SU-DHL-6 (cell line): ENCODE measurements around the gene MRPL57.
"Not testable (repeated sequence)": the region's sequence is repeated elsewhere in the genome, so short reads cannot be mapped to it uniquely, and the experiment has no call there.

Source experiments
- H2AFZ ChIP-seq: fragments of 200-600 bp; sonication (generic); 2 replicates; pipeline ENCODE4 v1.6.1; 2014; ENCODE audit warnings: low read depth, mild to moderate bottlenecking, moderate library complexity, mixed read lengths, antibody characterized with exemption, low read length; ENCODE audit not compliant: severe bottlenecking
- H3F3A ChIP-seq: fragments of 200-600 bp; shearing (Covaris generic); 2 replicates; pipeline ENCODE4 v1.6.0; 2016; ENCODE audit warnings: antibody characterized with exemption, mild to moderate bottlenecking; ENCODE audit not compliant: insufficient read depth
- H3K27ac ChIP-seq: fragments of 200-600 bp; sonication (generic); 2 replicates; pipeline ENCODE4 v1.5.1; 2016; ENCODE audit warnings: low read depth, mild to moderate bottlenecking, low read length, moderate library complexity, mixed read lengths
- H3K27me3 ChIP-seq: fragments of 200-600 bp; sonication (generic), shearing (Covaris generic); 2 replicates; pipeline ENCODE4 v1.6.0; 2014; ENCODE audit warnings: mild to moderate bottlenecking, low read length
- H3K36me3 ChIP-seq: fragments of 200-600 bp; sonication (generic); 2 replicates; pipeline ENCODE4 v1.6.1; 2014; ENCODE audit warnings: mild to moderate bottlenecking, low read length, mixed read lengths
- H3K4me2 ChIP-seq: fragments of 300-600, 200-600 bp; shearing (Covaris generic), sonication (generic); 2 replicates; pipeline ENCODE4 v1.6.0; 2014; ENCODE audit warnings: low read length, low read depth, mild to moderate bottlenecking; ENCODE audit not compliant: poor library complexity, severe bottlenecking
- H3K4me3 ChIP-seq: fragments of 200-600 bp; sonication (generic); 2 replicates; pipeline ENCODE4 v1.5.1; 2014; ENCODE audit warnings: antibody characterized with exemption, low read length, mild to moderate bottlenecking, mixed read lengths; ENCODE audit not compliant: insufficient read depth, poor library complexity, severe bottlenecking
- H3K79me2 ChIP-seq: fragments of 200-600 bp; sonication (generic); 2 replicates; pipeline ENCODE4 v1.6.1; 2014; ENCODE audit warnings: mild to moderate bottlenecking, low read length, moderate library complexity; ENCODE audit not compliant: insufficient read depth
- H3K9ac ChIP-seq: fragments of 200-600 bp; sonication (generic); 2 replicates; pipeline ENCODE4 v1.7.0; 2014; ENCODE audit warnings: mild to moderate bottlenecking, low read length
- H3K9me2 ChIP-seq: fragments of 200-600 bp; sonication (generic); replicated peaks from 2 replicates; pipeline ENCODE4 v1.6.1; 2014; ENCODE audit warnings: low read length; ENCODE audit not compliant: insufficient read depth
- H3K9me3 ChIP-seq: fragments of 200-600 bp; sonication (generic); 2 replicates; pipeline ENCODE4 v1.6.1; 2014; ENCODE audit warnings: low read length, mixed read lengths; ENCODE audit not compliant: insufficient read depth
- H4K20me1 ChIP-seq: fragments of 200-600 bp; sonication (generic); 2 replicates; pipeline ENCODE4 v1.6.1; 2014; ENCODE audit warnings: low read depth, mild to moderate bottlenecking, antibody characterized with exemption, low read length, moderate library complexity, mixed read lengths
- CTCF ChIP-seq: fragments of 200-600 bp; sonication (generic); IDR thresholded peaks from one replicate; pipeline ENCODE4 v1.5.1; 2017; ENCODE audit warnings: antibody characterized with exemption, mild to moderate bottlenecking, low read length, moderate library complexity; ENCODE audit not compliant: insufficient read depth, poor library complexity, severe bottlenecking
- EZH2phosphoT487 ChIP-seq: fragments of 200-600 bp; sonication (generic), shearing (Covaris generic); conservative IDR thresholded peaks from 2 replicates; pipeline ENCODE4 v1.6.1; 2018; ENCODE audit warnings: mild to moderate bottlenecking, antibody characterized with exemption, low read length, moderate library complexity, mixed read lengths

The MRPL57 gene

DNA sequence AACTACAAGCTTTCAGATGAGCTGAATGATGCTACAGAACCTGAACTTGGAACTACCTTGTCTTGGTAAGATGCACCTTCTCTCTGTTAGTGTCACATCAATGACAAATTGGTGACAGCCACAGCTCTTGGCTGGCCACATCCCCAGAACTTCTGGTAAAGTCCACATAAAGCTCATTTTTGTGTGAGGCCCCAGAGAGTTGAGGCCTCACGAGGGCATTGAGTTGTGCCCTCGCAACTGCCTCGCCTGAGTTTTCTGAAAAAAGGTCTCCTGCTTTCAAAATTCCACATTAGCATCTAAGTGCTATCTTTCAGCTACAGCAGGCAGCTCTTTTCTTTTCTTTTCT lies 42.6 kb downstream of the MRPL57 start:
- H3K9me3 ChIP-seq = no peaks in the 10 kb centered on the region
- H3K27ac ChIP-seq = no peak overlapping the region
- no peaks in the 10 kb centered on the region for H3K9me2 ChIP-seq
- H3K36me3 ChIP-seq = no peaks in the 10 kb centered on the region
- H4K20me1 ChIP-seq = no peaks in the 10 kb centered on the region
- H3K4me3 ChIP-seq = no peak overlapping the region
- TF ChIP-seq EZH2phosphoT487 = no peak
- no peak for TF ChIP-seq CTCF
- H3K9ac ChIP-seq = no peak overlapping the region
- H3K4me2 ChIP-seq = no peak overlapping the region
- no peaks in the 10 kb centered on the region for H3K79me2 ChIP-seq
- no peaks in the 10 kb centered on the region for H3F3A ChIP-seq
- no peak overlapping the region for H2AFZ ChIP-seq
- H3K27me3 ChIP-seq = no peaks in the 10 kb centered on the region

DNA sequence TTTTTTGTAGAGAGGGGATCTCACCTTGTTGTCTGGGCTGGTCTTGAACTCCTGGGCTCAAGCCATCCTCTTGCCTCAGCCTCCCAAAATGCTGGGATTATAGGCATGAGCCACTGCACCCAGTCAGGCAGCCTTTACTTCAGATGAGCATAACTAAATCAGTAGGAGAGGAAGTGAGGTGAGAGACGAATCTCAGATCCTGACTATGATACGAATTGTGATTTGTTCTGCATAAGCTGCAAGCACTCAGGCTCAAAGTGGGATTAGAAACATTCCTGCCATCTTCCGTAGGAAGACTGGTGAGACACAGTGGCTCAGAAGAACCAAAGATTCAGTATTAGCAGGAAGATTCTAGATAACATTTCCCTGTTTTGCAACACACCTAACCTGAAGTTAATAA lies 43.3 kb downstream of the MRPL57 start:
- not testable (repeated sequence) for H3K4me3 ChIP-seq, H3K79me2 ChIP-seq, H3K9ac ChIP-seq, H3K9me3 ChIP-seq, H2AFZ ChIP-seq, H3K27ac ChIP-seq, H3K27me3 ChIP-seq, H4K20me1 ChIP-seq, H3K36me3 ChIP-seq, H3K9me2 ChIP-seq, H3F3A ChIP-seq, H3K4me2 ChIP-seq

DNA sequence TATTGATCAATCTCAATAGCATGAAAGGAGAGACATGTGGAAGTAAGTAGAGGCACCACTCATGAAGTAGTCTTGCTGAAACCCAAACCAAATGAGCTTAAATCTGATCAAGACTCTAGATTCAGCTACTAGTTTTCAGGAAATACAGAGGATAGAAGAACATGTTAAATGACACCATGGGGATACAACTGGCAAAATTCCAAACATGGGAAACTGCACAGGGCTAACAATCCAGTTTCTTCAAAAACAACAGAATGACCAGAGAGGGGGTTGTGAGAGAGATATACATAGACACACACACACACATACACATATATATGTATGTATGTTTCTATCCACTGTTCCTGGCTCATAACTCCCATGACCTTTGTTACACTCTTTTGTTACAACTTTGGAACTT lies 44.8 kb downstream of the MRPL57 start:
- Histone ChIP-seq H3K4me2 (no peak overlapping the region), H3F3A (no peaks in the 10 kb centered on the region), H3K9me2 (no peaks in the 10 kb centered on the region), H3K27ac (no peak overlapping the region), H3K27me3 (no peaks in the 10 kb centered on the region), H3K9me3 (no peaks in the 10 kb centered on the region), H3K4me3 (no peak overlapping the region), H2AFZ (no peak overlapping the region), H3K79me2 (no peaks in the 10 kb centered on the region), H4K20me1 (no peaks in the 10 kb centered on the region), H3K36me3 (no peaks in the 10 kb centered on the region), H3K9ac (no peak overlapping the region)
- no peak for TF ChIP-seq EZH2phosphoT487
- TF ChIP-seq CTCF = no peak

GRCh38 chr13:21225082-21225481 lies 48.6 kb downstream of the MRPL57 start:
- TF ChIP-seq EZH2phosphoT487 (no peak), CTCF (no peak)

More at GRCh38 chr13:21225082-21225481, 48.6 kb downstream of the MRPL57 start:
- Histone ChIP-seq H3K27ac (no peak overlapping the region), H3K79me2 (no peaks in the 10 kb centered on the region), H2AFZ (no peak overlapping the region), H3K9ac (no peak overlapping the region), H3K36me3 (no peaks in the 10 kb centered on the region), H3K4me2 (no peak overlapping the region), H3K27me3 (no peaks in the 10 kb centered on the region), H3F3A (no peaks in the 10 kb centered on the region), H4K20me1 (no peaks in the 10 kb centered on the region), H3K9me3 (no peaks in the 10 kb centered on the region), H3K4me3 (no peak overlapping the region), H3K9me2 (no peaks in the 10 kb centered on the region)
